Hematopoietic multipotent progenitor cell treated with erythropoietin and hydrocortisone succinate and interleukin-3 and kit ligand, for 4 days (in vitro differentiated cells): Measurements from ENCODE around the gene HGF.
A peak's percentile ranks its signal among the peaks of the same experiment; 100 is the strongest.
"Not testable (repeated sequence)": the region's sequence is repeated elsewhere in the genome, so short reads cannot be mapped to it uniquely, and the experiment has no call there.

Experiments used
- DNase-seq: peaks from one replicate; pipeline ENCODE4 v3.0.0-alpha.2; 2015

The HGF gene

GRCh38 chr7:81776161-81776560, 6.3 kb upstream of the HGF start:
- no peak for DNase-seq

- DNase-seq = no peak
These were observed 5.7 kb upstream of the HGF start for GRCh38 chr7:81775560-81775959.

- DNase-seq = no peak
These were observed 4.7 kb upstream of the HGF start for GRCh38 chr7:81774551-81774950.

GRCh38 chr7:81770728-81771223, 929 bp upstream of the HGF start:
- no peak for DNase-seq

- DNase-seq = peak; percentile 57
These were observed 682 bp downstream of the HGF start for GRCh38 chr7:81768951-81769778.

- DNase-seq = no peak
These were observed 1.9 kb downstream of the HGF start for GRCh38 chr7:81767926-81768325.

GRCh38 chr7:81761821-81762220, 8.0 kb downstream of the HGF start:
- no peak for DNase-seq

- DNase-seq = no peak
These were observed 8.8 kb downstream of the HGF start for GRCh38 chr7:81761031-81761430.

- no peak for DNase-seq
These were observed 14.7 kb downstream of the HGF start for GRCh38 chr7:81754918-81755696.

GRCh38 chr7:81753392-81753791, 16.5 kb downstream of the HGF start:
- DNase-seq = no peak

GRCh38 chr7:81752318-81752714, 17.5 kb downstream of the HGF start:
- peak; percentile 14 for DNase-seq

GRCh38 chr7:81751619-81752317, 18.1 kb downstream of the HGF start:
- DNase-seq = no peak

- DNase-seq = no peak
These were observed 24.2 kb downstream of the HGF start for GRCh38 chr7:81745637-81746036.

GRCh38 chr7:81744389-81744788, 25.5 kb downstream of the HGF start:
- no peak for DNase-seq

GRCh38 chr7:81743665-81744064, 26.2 kb downstream of the HGF start:
- no peak for DNase-seq

GRCh38 chr7:81743201-81743600, 26.6 kb downstream of the HGF start:
- no peak for DNase-seq

GRCh38 chr7:81740403-81740802, 29.4 kb downstream of the HGF start:
- no peak for DNase-seq

- DNase-seq = no peak
These were observed 33.8 kb downstream of the HGF start for GRCh38 chr7:81736091-81736490.

- no peak for DNase-seq
These were observed 44.1 kb downstream of the HGF start for GRCh38 chr7:81725812-81726127.

- DNase-seq = no peak
These were observed 44.6 kb downstream of the HGF start for GRCh38 chr7:81725003-81725811.

- DNase-seq = not testable (repeated sequence)
These were observed 47.6 kb downstream of the HGF start for GRCh38 chr7:81722250-81722649.

GRCh38 chr7:81721437-81721836, 48.4 kb downstream of the HGF start:
- DNase-seq = no peak

- DNase-seq = no peak
These were observed 50.0 kb downstream of the HGF start for GRCh38 chr7:81719865-81720264.
